IPS-20b (cell line): ENCODE results near the gene RASSF9.

Experiments
- H3K27ac ChIP-seq: one replicate; pipeline ENCODE4 v1.5.1; 2013; ENCODE audit warnings: low read length
- H3K27me3 ChIP-seq: 2 replicates; pipeline ENCODE4 v1.6.1; 2013; ENCODE audit warnings: mild to moderate bottlenecking, low read length, inconsistent platforms; ENCODE audit not compliant: insufficient read depth
- H3K36me3 ChIP-seq: 2 replicates; pipeline ENCODE4 v1.6.1; 2013; ENCODE audit warnings: low read depth, mild to moderate bottlenecking, inconsistent platforms, low read length, moderate library complexity; ENCODE audit not compliant: insufficient read depth
- H3K4me1 ChIP-seq: 2 replicates; pipeline ENCODE4 v1.6.1; 2013; ENCODE audit warnings: mild to moderate bottlenecking, control low read depth, inconsistent platforms, low read length, moderate library complexity; ENCODE audit not compliant: insufficient read depth
- H3K4me3 ChIP-seq: 2 replicates; pipeline ENCODE4 v1.5.1; 2013; ENCODE audit warnings: mild to moderate bottlenecking, low read length, inconsistent platforms
- H3K9ac ChIP-seq: 2 replicates; pipeline ENCODE4 v1.6.1; 2013; ENCODE audit warnings: low read depth, mild to moderate bottlenecking, inconsistent platforms, low read length, moderate library complexity
- H3K9me3 ChIP-seq: 2 replicates; pipeline ENCODE4 v1.6.1; 2013; ENCODE audit warnings: mild to moderate bottlenecking, low read depth, low read length, inconsistent platforms; ENCODE audit not compliant: insufficient read depth

The RASSF9 gene

DNA sequence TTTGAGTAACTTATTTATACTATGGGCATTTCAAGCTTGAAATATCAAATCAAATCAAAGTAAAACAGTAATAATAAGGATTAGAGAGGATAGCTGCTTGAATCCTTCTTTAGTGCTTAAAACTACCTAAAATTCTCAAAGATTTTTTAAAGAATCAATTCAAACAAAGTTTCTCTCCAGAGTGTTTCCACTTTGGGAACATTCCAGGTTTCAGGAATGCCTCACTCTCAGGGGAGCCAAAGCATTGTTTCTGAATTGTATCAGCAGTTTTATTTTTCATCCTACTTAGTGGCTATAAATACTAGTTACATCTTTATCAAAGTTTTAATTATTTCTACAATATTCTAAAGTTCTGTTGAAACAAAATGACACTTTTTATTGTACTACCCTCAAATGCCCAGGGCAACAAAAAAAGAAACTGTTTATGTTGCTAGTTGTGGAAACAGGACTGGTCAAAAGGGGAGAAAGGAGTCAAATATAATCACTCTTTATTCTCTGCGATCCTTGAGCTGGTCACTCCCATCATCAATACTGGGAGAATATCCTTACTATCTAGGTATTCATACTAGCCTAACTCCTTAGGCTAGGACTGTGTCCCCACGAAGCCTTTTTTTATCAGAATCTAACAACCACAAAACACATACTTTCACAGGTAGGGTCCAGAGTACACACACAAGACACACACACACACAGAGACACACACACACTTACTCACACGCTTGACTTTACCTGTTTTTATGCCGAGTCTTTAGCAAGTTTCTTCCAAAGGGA lies 598 bp downstream of the RASSF9 start:
- Histone ChIP-seq H3K9me3 (no peaks in the 10 kb centered on the region), H3K27ac (no peak overlapping the region), H3K27me3 (no peaks in the 10 kb centered on the region), H3K36me3 (no peaks in the 10 kb centered on the region), H3K4me1 (peaks cover 15% of the 10 kb centered on the region; the same call in 1 of the 2 replicates), H3K4me3 (0 out of 2 replicates have a peak overlapping the region, but pooled peaks have one; percentile 5), H3K9ac (0 out of 2 replicates have a peak overlapping the region, but pooled peaks have one; percentile 30)

DNA sequence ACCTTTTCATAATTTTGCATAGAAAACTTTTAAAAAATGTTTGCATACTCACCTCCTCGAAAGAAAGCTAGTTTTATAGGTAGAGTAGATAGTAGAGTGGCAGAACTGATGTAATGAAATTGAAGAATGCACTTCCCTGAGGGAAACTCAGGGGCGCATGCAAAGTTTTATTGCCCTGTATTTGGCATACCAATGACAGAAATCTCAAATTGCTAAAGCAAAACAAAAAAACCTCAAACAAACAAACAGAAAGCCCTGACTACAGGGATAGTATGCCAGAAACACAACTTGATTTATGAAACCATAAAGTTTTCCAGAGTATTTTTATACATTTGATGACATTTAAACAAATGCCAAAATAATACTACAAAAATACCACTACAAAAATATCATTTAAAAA lies 1.8 kb downstream of the RASSF9 start:
- no peaks in the 10 kb centered on the region for H3K27me3 ChIP-seq
- H3K36me3 ChIP-seq: no peaks in the 10 kb centered on the region
- peaks cover 15% of the 10 kb centered on the region; the same call in 1 of the 2 replicates for H3K4me1 ChIP-seq
- H3K4me3 ChIP-seq: no peak overlapping the region
- no peak overlapping the region for H3K27ac ChIP-seq
- H3K9me3 ChIP-seq: no peaks in the 10 kb centered on the region
- no peak overlapping the region for H3K9ac ChIP-seq

DNA sequence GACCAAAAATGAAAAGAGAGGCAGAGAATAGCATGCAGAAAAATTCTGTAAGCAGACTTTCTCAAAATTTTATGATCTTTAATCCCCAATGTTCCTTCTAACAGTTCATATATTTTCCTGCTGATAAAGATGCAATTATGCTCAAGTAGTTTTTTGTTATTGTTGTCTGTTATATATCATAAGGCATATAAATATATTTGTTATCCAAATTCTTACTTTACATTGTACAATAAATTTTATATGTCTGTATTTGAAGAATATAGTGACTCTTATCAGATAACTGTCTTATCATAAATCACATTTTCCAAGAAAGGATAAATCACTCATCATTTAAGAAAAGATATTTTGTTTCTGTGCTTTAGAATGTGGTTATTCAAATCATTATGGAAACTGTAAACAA lies 2.6 kb downstream of the RASSF9 start:
- Histone ChIP-seq H3K27me3 (no peaks in the 10 kb centered on the region), H3K27ac (no peak overlapping the region), H3K9ac (no peak overlapping the region), H3K4me1 (peaks cover 15% of the 10 kb centered on the region; the same call in 1 of the 2 replicates), H3K9me3 (no peaks in the 10 kb centered on the region), H3K4me3 (no peak overlapping the region), H3K36me3 (no peaks in the 10 kb centered on the region)

- H3K27ac ChIP-seq: no peak overlapping the region
- H3K9ac ChIP-seq: no peak overlapping the region
- no peaks in the 10 kb centered on the region for H3K36me3 ChIP-seq
- H3K9me3 ChIP-seq: no peaks in the 10 kb centered on the region
- H3K27me3 ChIP-seq: no peaks in the 10 kb centered on the region
- no peak overlapping the region for H3K4me3 ChIP-seq
- H3K4me1 ChIP-seq: peaks cover 10% of the 10 kb centered on the region; the same call in 1 of the 2 replicates
Observed at GRCh38 chr12:85831327-85831990, 4.8 kb downstream of the RASSF9 start.

DNA sequence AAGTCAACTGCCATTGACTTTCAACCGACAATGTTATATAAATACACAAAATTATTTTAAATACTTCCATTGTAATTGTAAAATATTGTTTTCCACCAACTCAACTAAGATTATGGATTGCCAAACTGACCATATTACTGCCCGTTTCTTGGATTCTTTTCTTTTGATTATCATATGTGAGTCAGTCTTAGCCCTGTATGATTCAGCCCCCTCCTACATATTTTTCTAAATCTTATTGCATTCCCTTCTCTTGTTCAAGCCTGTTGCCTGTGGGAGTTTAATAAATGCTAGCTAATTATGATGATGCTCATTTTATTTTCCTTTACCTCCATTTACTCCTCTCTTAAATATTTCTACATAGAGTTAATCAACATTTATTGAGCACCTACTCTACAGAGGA lies 6.8 kb downstream of the RASSF9 start:
- Histone ChIP-seq H3K27ac (no peak overlapping the region), H3K27me3 (no peaks in the 10 kb centered on the region), H3K4me1 (no peaks in the 10 kb centered on the region; the same call in 1 of the 2 replicates), H3K4me3 (no peak overlapping the region), H3K36me3 (no peaks in the 10 kb centered on the region), H3K9me3 (no peaks in the 10 kb centered on the region), H3K9ac (no peak overlapping the region)

DNA sequence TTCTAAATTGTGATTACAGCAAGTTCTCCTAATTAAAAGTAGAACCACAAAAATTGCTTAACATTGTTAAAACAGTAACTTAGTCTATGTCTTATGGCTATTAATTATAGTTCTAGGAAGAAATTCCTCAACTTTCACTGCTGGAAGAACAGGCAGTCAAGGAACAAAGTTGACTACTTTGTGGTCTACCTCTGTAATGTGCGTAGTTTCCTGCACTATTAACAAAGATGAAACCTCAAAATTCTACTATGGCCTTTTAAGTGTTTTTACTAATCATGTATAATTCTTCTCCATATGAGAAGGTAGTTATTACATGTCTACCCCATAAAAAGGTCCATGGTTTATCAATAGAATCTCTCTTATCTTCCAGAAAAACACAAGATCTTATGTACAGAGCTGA lies 7.6 kb downstream of the RASSF9 start:
- Histone ChIP-seq H3K9ac (no peak overlapping the region), H3K9me3 (no peaks in the 10 kb centered on the region), H3K4me1 (no peaks in the 10 kb centered on the region), H3K27ac (no peak overlapping the region), H3K36me3 (no peaks in the 10 kb centered on the region), H3K27me3 (no peaks in the 10 kb centered on the region), H3K4me3 (no peak overlapping the region)

DNA sequence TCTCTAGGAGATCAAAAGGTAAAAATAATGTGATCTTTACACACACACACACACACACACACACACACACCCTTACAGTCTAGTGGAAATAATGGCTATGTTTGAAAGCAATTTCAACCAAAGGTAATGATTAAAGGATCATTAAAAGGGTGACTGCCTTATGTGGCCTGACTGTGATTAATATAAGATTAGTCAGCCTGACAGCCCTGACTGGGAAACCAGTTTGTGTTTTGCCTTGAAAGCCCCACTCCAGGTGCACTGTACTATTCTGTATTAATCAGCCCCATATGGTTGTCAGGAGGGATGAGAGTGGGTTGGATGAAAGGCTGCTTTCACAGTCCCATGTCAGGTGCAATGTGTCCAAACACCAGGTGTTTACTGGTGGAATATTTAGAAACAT lies 10.5 kb downstream of the RASSF9 start:
- H3K36me3 ChIP-seq: no peaks in the 10 kb centered on the region
- no peak overlapping the region for H3K9ac ChIP-seq

GRCh38 chr12:85823436-85824180 lies 12.6 kb downstream of the RASSF9 start:
- no peaks in the 10 kb centered on the region for H3K27me3 ChIP-seq
- H3K9me3 ChIP-seq: no peaks in the 10 kb centered on the region
- no peak overlapping the region for H3K9ac ChIP-seq
- no peaks in the 10 kb centered on the region for H3K36me3 ChIP-seq
- no peak overlapping the region for H3K27ac ChIP-seq
- H3K4me3 ChIP-seq: no peak overlapping the region
- peaks cover 8% of the 10 kb centered on the region; the same call in 1 of the 2 replicates for H3K4me1 ChIP-seq

More for the DNA sequence above, 10.5 kb downstream of the RASSF9 start:
- Histone ChIP-seq H3K4me3 (no peak overlapping the region), H3K9me3 (no peaks in the 10 kb centered on the region), H3K27me3 (no peaks in the 10 kb centered on the region), H3K27ac (no peak overlapping the region), H3K4me1 (peaks cover 8% of the 10 kb centered on the region; the same call in 1 of the 2 replicates)

DNA sequence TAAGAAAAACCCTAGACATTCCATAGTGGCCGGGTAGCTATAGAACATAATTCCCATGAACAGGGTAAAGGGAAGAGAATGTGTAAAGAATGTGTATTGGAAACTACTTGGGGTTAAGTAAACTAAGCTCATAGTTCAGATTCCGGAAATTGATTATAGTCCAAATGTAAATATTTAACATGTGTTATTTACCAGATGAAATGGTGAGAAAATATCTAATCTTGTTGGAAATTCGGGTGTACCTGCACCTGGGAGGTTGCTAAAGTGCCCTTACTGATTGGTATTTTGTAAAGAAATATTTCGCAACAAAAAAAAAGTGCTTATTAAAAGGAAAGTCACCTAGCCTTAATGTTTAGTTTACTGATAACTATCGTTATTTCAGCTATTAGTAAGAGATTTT lies 14.4 kb downstream of the RASSF9 start:
- H3K27ac ChIP-seq: no peak overlapping the region

DNA sequence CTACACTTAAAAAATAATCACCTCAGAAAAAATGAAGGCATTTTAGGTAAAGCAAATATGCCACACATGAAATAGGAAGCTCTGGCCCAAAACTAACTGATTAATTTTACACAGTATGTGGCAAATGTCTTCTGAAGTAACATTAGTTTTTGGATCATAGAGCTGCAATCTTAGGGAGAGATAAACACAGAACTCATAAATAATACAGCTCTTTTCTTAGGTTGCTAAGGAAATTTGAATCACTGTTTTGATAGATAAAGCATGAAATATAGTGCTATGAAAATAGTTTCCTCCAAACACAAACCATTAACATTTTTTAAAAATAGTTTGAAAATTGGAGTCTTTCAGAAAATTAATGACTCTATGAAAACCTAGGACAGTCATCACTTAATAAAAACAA lies 15.0 kb downstream of the RASSF9 start:
- H3K9ac ChIP-seq: no peak overlapping the region
- H3K27ac ChIP-seq: no peak overlapping the region
- no peak overlapping the region for H3K4me3 ChIP-seq

More for the DNA sequence above, 14.4 kb downstream of the RASSF9 start:
- Histone ChIP-seq H3K27me3 (no peaks in the 10 kb centered on the region), H3K4me1 (peaks cover 8% of the 10 kb centered on the region; the same call in 1 of the 2 replicates), H3K4me3 (no peak overlapping the region), H3K36me3 (no peaks in the 10 kb centered on the region), H3K9ac (no peak overlapping the region), H3K9me3 (no peaks in the 10 kb centered on the region)

GRCh38 chr12:85820101-85820500 lies 16.1 kb downstream of the RASSF9 start:
- H3K9ac ChIP-seq: no peak overlapping the region
- H3K4me3 ChIP-seq: no peak overlapping the region
- no peaks in the 10 kb centered on the region for H3K36me3 ChIP-seq
- H3K9me3 ChIP-seq: no peaks in the 10 kb centered on the region
- H3K27ac ChIP-seq: no peak overlapping the region
- peaks cover 8% of the 10 kb centered on the region; the same call in 1 of the 2 replicates for H3K4me1 ChIP-seq
- no peaks in the 10 kb centered on the region for H3K27me3 ChIP-seq

More for the DNA sequence above, 15.0 kb downstream of the RASSF9 start:
- Histone ChIP-seq H3K36me3 (no peaks in the 10 kb centered on the region), H3K27me3 (no peaks in the 10 kb centered on the region), H3K4me1 (peaks cover 8% of the 10 kb centered on the region; the same call in 1 of the 2 replicates), H3K9me3 (no peaks in the 10 kb centered on the region)
